GM10248 (cell line): ENCODE data around the gene SESTD1.

Experiments used
- CTCF ChIA-PET: fragments of 300-600 bp; sonication (Branson Sonifier 250); formaldehyde crosslinking; extraction: SDS; loops from one replicate; lab custom pipeline; 2021; ENCODE audit warnings: antibody characterized with exemption; lab: Yijun Ruan, JAX
- POLR2A ChIA-PET: fragments of 350-650 bp; sonication (Branson Sonifier 250); formaldehyde crosslinking; extraction: SDS; loops from one replicate; lab custom pipeline; 2020; ENCODE audit warnings: antibody characterized with exemption; lab: Yijun Ruan, JAX
- DNase-seq: peaks from one replicate; pipeline ENCODE4 v3.0.0; 2012; ENCODE audit errors: extremely low spot score
- TF ChIP-seq, protein P1 (sequence below): IDR thresholded peaks from 2 replicates; pipeline ENCODE4 v1.5.1; 2012; ENCODE audit warnings: mild to moderate bottlenecking, low read depth; ENCODE audit errors: extremely low read depth, missing control alignments, control extremely low read depth

Gene SESTD1

DNA sequence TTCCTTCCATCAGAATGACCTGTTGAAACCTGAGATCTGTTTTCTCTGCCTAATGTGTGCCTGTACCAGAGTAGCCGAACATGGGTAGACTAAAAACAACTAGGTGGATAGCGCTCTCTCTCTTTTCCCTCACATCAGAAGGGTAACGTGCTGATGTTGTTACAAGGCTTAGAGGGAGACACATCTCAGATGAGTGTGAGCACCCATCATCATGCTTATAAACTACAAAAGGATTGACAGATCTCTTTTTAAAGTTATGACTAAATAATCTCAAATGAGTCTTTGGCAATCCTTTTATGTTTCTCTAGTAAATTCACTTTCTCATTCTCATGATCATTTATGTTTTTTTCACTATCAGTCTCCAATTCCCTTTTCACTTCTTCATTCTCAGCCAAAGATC, 139.2 kb downstream of the SESTD1 start:
- DNase-seq: no peak
- ChIA-PET CTCF (no interaction called here), POLR2A (no interaction called here)
- TF ChIP-seq, protein P1, sequence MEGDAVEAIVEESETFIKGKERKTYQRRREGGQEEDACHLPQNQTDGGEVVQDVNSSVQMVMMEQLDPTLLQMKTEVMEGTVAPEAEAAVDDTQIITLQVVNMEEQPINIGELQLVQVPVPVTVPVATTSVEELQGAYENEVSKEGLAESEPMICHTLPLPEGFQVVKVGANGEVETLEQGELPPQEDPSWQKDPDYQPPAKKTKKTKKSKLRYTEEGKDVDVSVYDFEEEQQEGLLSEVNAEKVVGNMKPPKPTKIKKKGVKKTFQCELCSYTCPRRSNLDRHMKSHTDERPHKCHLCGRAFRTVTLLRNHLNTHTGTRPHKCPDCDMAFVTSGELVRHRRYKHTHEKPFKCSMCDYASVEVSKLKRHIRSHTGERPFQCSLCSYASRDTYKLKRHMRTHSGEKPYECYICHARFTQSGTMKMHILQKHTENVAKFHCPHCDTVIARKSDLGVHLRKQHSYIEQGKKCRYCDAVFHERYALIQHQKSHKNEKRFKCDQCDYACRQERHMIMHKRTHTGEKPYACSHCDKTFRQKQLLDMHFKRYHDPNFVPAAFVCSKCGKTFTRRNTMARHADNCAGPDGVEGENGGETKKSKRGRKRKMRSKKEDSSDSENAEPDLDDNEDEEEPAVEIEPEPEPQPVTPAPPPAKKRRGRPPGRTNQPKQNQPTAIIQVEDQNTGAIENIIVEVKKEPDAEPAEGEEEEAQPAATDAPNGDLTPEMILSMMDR: no peak

DNA sequence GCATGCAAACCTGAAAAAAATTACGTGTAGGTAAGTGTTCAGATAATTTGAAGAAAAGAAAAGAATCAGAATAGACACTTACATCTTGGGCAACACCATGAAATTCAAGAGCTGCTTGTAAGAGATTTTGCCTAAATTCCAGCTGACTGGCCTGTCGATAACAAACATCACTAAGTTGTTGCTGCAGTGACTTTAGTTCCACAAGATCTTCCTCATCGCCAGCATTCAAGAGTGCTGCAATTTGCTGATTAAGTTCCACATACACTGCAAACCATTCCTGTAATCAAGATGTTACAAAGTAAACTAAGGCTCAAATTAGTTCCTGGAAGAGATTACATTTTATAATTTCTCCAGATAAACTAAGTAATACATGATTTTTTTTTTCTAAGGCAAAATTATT, 140.3 kb downstream of the SESTD1 start:
- ChIA-PET POLR2A (no interaction called here), CTCF (interaction anchor here (0.7 kb wide), 1 partner anchor 233 kb away, joined by 5 read pairs; no protein-coding TSS in a partner anchor)
- DNase-seq: no peak
- TF ChIP-seq, protein P1: no peak

DNA sequence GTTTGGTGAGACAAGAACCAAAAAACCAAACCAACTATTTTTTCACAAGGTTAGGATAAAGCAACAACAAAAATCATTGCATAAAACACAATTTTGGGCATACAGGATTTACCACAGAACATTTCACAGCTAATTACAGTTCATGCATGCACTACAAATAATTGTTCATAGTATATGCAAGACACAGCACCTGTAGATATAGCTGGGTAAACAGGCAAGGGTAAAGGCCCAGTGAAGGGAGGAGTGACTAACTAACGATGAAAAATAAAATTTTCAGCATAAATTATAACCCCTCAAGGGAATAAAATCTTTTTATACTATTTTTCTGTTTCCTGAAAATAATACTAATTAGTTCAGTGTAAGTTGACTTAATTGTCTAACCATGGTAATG, 141.4 kb downstream of the SESTD1 start:
- DNase-seq: no peak
- TF ChIP-seq, protein P1: no peak
- ChIA-PET POLR2A (no interaction called here), CTCF (no interaction called here)

DNA sequence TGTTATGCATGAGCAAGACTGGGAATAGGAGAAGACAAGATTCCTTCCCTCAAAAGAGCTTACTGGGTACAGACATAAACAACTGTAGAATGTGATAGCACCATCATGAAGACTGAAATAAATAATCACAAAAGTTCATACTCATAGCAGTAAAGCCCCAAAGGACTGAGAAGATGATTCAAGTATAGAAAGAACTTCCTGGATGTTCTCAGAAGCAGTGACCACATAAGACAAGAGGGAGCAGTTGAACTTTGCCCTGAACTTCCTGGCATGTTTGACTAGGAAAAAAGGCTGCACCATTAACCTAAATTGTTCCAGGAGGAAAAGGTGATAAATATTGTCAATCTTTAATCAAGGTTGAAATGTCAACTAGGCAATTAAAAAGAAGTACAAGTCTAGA, 156.9 kb downstream of the SESTD1 start:
- DNase-seq: no peak
- ChIA-PET POLR2A (no interaction called here), CTCF (interaction anchor here (0.8 to 2.5 kb wide), 3 partner anchors 9 to 22 kb away, joined by 3 to 14 read pairs (median 7); no protein-coding TSS in a partner anchor)
- TF ChIP-seq, protein P1: no peak

DNA sequence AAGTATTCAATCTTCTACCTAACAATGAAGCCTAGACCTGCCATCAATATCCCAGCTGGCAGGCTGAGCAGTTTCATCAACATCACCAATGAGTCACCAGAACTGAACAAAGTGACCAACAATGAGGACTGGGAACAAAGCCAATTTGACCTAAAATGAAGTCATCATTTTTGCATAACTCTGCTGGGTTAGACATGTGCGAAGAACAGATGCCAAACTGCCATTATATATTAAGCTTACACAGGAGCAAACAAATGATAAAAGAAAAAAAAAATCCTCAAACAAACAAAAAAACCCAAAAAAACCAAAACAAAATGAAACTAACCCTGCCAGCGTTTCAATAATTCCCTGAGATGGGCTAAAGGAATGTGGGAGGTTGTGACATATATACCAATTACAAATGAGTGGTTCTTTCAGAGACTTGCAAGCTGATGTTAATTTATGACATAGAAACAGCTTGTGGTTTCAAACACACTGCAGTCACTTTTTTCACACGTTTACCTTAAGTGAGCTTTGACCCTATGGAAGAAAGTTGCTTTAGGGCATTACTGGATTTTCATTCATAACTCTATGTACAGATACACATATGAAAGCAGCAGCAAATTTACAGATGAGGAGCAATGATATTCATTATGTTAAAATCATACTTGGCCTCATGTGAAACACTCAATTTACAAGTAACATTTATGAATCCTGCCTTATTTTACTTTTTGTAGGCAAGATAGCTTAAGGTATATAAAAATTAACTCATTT, 157.8 kb downstream of the SESTD1 start:
- POLR2A ChIA-PET: no interaction called here
- CTCF ChIA-PET: interaction anchor here (0.8 to 2.5 kb wide), 8 partner anchors 10 to 216 kb away, joined by 3 to 14 read pairs (median 4); no protein-coding TSS in a partner anchor
- TF ChIP-seq, protein P1: no peak
- no peak for DNase-seq

DNA sequence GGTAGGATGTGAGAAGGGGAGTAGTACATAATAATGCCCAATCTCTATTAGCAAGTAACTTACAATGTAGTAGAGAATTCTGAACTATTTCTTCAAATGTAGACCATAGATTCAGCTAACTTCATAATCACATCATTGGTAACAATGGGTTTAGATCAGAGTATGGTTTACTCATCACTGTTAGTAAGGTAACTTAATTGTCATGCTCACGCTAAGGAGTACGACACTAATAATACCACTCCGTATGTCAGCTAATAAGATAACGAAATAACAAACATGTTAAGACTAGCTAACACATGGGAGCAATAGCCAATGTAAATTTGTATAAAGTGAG, 158.3 kb downstream of the SESTD1 start:
- TF ChIP-seq, protein P1: no peak
- DNase-seq: no peak
- POLR2A ChIA-PET: no interaction called here
- CTCF ChIA-PET: interaction anchor here (1.0 to 2.5 kb wide), 6 partner anchors 11 to 215 kb away, joined by 3 to 14 read pairs (median 4); no protein-coding TSS in a partner anchor
